GM23338 (cell line): ENCODE measurements around the gene HYAL2. TPM values are rescaled to one million over a fixed set of nuclear protein-coding genes. Genes with fewer than 3 reads are reported as not detected.

Experiments
- ATAC-seq: fragments of 200-7000 bp; cut with Tn5 transposase; 3 replicates; pipeline ENCODE4 v1.9.1; 2020
- DNase-seq: peaks from one replicate; pipeline ENCODE4 v3.0.0-alpha.2; 2015; ENCODE audit warnings: low spot score
- H2AFZ ChIP-seq: fragments of 200-600 bp; sonication (generic); 2 replicates; pipeline ENCODE4 v1.8.0; 2016; ENCODE audit warnings: antibody characterized with exemption, mild to moderate bottlenecking, moderate library complexity
- H3F3A ChIP-seq: fragments of 200-600 bp; sonication (generic); replicated peaks from 2 replicates; pipeline ENCODE4 v1.8.0; 2017; ENCODE audit warnings: antibody characterized with exemption, mixed run types, low read depth
- H3K27ac ChIP-seq: fragments of 200-600 bp; sonication (generic); 2 replicates; pipeline ENCODE4 v1.6.1; 2016; ENCODE audit warnings: low read depth
- H3K27me3 ChIP-seq: fragments of 200-600 bp; sonication (generic); 2 replicates; pipeline ENCODE4 v1.8.0; 2016; ENCODE audit warnings: mild to moderate bottlenecking, mixed run types, moderate library complexity; ENCODE audit not compliant: insufficient read depth
- H3K36me3 ChIP-seq: fragments of 200-600 bp; sonication (generic); 2 replicates; pipeline ENCODE4 v1.8.0; 2016; ENCODE audit warnings: mild to moderate bottlenecking; ENCODE audit not compliant: insufficient read depth
- H3K4me1 ChIP-seq: fragments of 200-600 bp; sonication (generic); 2 replicates; pipeline ENCODE4 v1.8.0; 2016; ENCODE audit warnings: mild to moderate bottlenecking, moderate library complexity; ENCODE audit not compliant: insufficient read depth
- H3K4me2 ChIP-seq: fragments of 200-600 bp; sonication (generic); 2 replicates; pipeline ENCODE4 v1.7.1; 2017; ENCODE audit warnings: mixed run types
- H3K4me3 ChIP-seq: fragments of 200-600 bp; sonication (generic); 2 replicates; pipeline ENCODE4 v1.6.1; 2016; ENCODE audit warnings: mixed run types
- H3K79me2 ChIP-seq: fragments of 200-600 bp; sonication (generic); replicated peaks from 2 replicates; pipeline ENCODE4 v1.8.0; 2017; ENCODE audit warnings: mild to moderate bottlenecking; ENCODE audit not compliant: insufficient read depth
- H3K9me2 ChIP-seq: fragments of 200-600 bp; sonication (generic); 2 replicates; pipeline ENCODE4 v1.8.0; 2017; ENCODE audit not compliant: insufficient read depth
- H4K20me1 ChIP-seq: fragments of 200-600 bp; sonication (generic); replicated peaks from 2 replicates; pipeline ENCODE4 v1.8.0; 2017; ENCODE audit warnings: mild to moderate bottlenecking; ENCODE audit not compliant: insufficient read depth
- H3K27ac Mint-ChIP-seq: 2 replicates; pipeline ENCODE4 v1.8.0; 2020; ENCODE audit warnings: inconsistent platforms, mild to moderate bottlenecking, moderate library complexity, mixed read lengths
- H3K27me3 Mint-ChIP-seq: 3 replicates; pipeline ENCODE4 v1.8.0; 2022; ENCODE audit warnings: low read depth, mild to moderate bottlenecking, moderate library complexity, mixed read lengths, inconsistent platforms; ENCODE audit not compliant: insufficient read depth, poor library complexity
- H3K36me3 Mint-ChIP-seq: 3 replicates; pipeline ENCODE4 v1.8.0; 2021; ENCODE audit warnings: low read depth, mild to moderate bottlenecking, inconsistent platforms, moderate library complexity, mixed read lengths
- H3K4me1 Mint-ChIP-seq: 3 replicates; pipeline ENCODE4 v1.8.0; 2020; ENCODE audit warnings: mild to moderate bottlenecking, inconsistent platforms, mixed read lengths
- H3K4me3 Mint-ChIP-seq: 3 replicates; pipeline ENCODE4 v1.8.0; 2021; ENCODE audit warnings: moderate library complexity, mild to moderate bottlenecking, inconsistent platforms, mixed read lengths
- H3K9me3 Mint-ChIP-seq: 3 replicates; pipeline ENCODE4 v1.8.0; 2020; ENCODE audit warnings: moderate library complexity, mild to moderate bottlenecking, inconsistent platforms, mixed read lengths
- CREB1 ChIP-seq: fragments of 250-450 bp; sonication (Bioruptor Pico); IDR thresholded peaks from 2 replicates; pipeline ENCODE4 v1.5.0; 2020; ENCODE audit warnings: low read depth, mild to moderate bottlenecking, moderate library complexity
- ETS1 ChIP-seq: IDR thresholded peaks from 2 replicates; pipeline ENCODE4 v1.6.1; 2016; ENCODE audit warnings: antibody characterized with exemption
- EZH2 ChIP-seq: fragments of 200-600 bp; sonication (generic); IDR thresholded peaks from one replicate; pipeline ENCODE4 v1.8.0; 2017; ENCODE audit warnings: antibody characterized with exemption, mild to moderate bottlenecking, low read depth; ENCODE audit not compliant: unreplicated experiment
- EZH2phosphoT487 ChIP-seq: fragments of 200-600 bp; sonication (generic); IDR thresholded peaks from one replicate; pipeline ENCODE4 v1.8.1; 2018; ENCODE audit warnings: antibody characterized with exemption; ENCODE audit not compliant: unreplicated experiment
- JUNB ChIP-seq: IDR thresholded peaks from one replicate; pipeline ENCODE4 v1.6.1; 2016; ENCODE audit warnings: antibody characterized with exemption; ENCODE audit not compliant: unreplicated experiment
- ZNF114 ChIP-seq: fragments of 250-450 bp; sonication (Bioruptor Pico); IDR thresholded peaks from 2 replicates; pipeline ENCODE4 v1.5.0; 2020; ENCODE audit warnings: mild to moderate bottlenecking, moderate library complexity
- polyA plus RNA-seq: library from polyadenylated mRNA; unstranded; fragments of >200 nt; fragmentation: Nextera tagmentation; extraction: Ambion mirVana; gene quantifications from 2 replicates; pipeline ENCODE4 v1.2.1, GENCODE V29; 2016
- total RNA-seq: library from RNA; depleted of rRNA; stranded (reverse); fragments of >200 nt; shearing (Covaris generic); gene quantifications from 2 replicates; pipeline ENCODE4 v1.2.3, GENCODE V29; 2014
- TF ChIP-seq, protein P1 (sequence below), 2 experiments: fragments of 200-600 bp in 1 of 2; sonication (generic) in 1 of 2; conservative IDR thresholded peaks; 2 replicates each; pipeline versions ENCODE4 v1.5.1 to v1.6.1; 2016 to 2017; ENCODE audit warnings: antibody characterized with exemption in 2 of 2, low read depth in 2 of 2, mild to moderate bottlenecking in 2 of 2, moderate library complexity in 1 of 2

The HYAL2 gene
- total and polyA plus RNA-seq, 2 experiments from 2014 or later = 28.9 to 74.3 TPM

GRCh38 chr3:50341996-50342650, 19.6 kb upstream of the HYAL2 start (continued):
- TF ChIP-seq, protein P1, sequence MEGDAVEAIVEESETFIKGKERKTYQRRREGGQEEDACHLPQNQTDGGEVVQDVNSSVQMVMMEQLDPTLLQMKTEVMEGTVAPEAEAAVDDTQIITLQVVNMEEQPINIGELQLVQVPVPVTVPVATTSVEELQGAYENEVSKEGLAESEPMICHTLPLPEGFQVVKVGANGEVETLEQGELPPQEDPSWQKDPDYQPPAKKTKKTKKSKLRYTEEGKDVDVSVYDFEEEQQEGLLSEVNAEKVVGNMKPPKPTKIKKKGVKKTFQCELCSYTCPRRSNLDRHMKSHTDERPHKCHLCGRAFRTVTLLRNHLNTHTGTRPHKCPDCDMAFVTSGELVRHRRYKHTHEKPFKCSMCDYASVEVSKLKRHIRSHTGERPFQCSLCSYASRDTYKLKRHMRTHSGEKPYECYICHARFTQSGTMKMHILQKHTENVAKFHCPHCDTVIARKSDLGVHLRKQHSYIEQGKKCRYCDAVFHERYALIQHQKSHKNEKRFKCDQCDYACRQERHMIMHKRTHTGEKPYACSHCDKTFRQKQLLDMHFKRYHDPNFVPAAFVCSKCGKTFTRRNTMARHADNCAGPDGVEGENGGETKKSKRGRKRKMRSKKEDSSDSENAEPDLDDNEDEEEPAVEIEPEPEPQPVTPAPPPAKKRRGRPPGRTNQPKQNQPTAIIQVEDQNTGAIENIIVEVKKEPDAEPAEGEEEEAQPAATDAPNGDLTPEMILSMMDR (conservative IDR thresholded peaks at IDR 0.05; ENCODE audit: low read depth in 2 of 2) = no peak

DNA sequence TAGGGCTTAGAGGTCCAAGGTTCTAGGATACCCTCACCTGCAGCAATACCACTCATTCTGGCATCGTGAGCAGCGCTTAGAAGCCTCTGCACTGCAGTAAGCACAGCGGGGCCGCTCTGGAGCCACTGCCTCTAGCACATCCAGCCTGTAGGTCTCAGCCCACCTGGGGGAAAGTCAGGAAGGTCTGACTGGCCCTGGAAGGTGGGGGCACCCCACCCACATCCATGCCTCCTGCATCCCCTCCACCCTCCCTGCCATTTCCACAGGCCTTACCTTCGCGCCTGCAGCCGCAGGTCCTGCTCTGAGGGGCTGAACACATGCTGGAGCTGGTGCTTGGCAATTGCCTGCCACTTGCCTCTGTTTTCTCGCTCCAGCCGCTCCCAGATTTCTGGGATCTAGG, 19.0 kb upstream of the HYAL2 start:
- no peak for DNase-seq
- Histone ChIP-seq H4K20me1 (0 out of 2 replicates have a peak, but pooled peaks cover under 1% of the 10 kb centered on the region), H2AFZ (peak overlapping the region; percentile 85; the same call in 1 of the 2 replicates), H3K4me2 (peak overlapping the region; percentile 90), H3F3A (peaks cover 33% of the 10 kb centered on the region), H3K9me2 (no peaks in the 10 kb centered on the region), H3K36me3 (no peaks in the 10 kb centered on the region), H3K4me1 (peaks cover 13% of the 10 kb centered on the region), H3K79me2 (peaks cover 3% of the 10 kb centered on the region; the same call in 1 of the 2 replicates), H3K4me3 (peak overlapping the region; percentile 65), H3K27me3 (peaks cover 74% of the 10 kb centered on the region), H3K27ac (no peak overlapping the region)
- Mint-ChIP-seq H3K4me3 (peak overlapping the region; percentile 67; the same call in 2 of the 3 replicates), H3K4me1 (peaks cover 25% of the 10 kb centered on the region), H3K27ac (no peak overlapping the region), H3K9me3 (peaks cover 3% of the 10 kb centered on the region; the same call in 1 of the 3 replicates), H3K27me3 (peaks cover 81% of the 10 kb centered on the region), H3K36me3 (no peaks in the 10 kb centered on the region; the same call in 2 of the 3 replicates)
- TF ChIP-seq JUNB (no peak), ETS1 (no peak), ZNF114 (no peak), EZH2phosphoT487 (no peak), CREB1 (CRISPR knock-in tag) (no peak), EZH2 (no peak)
- TF ChIP-seq, protein P1 (conservative IDR thresholded peaks at IDR 0.05; ENCODE audit: low read depth in 2 of 2) = no peak
- no peak for ATAC-seq
